Uterine smooth muscle cell (primary cell): ENCODE data around the gene ANKRD45. TPM values are rescaled to one million over a fixed set of nuclear protein-coding genes. Genes with fewer than 3 reads are reported as not detected.

ENCODE experiments used
- total RNA-seq: library from RNA; depleted of rRNA; stranded (reverse); fragments of >200 nt; gene quantifications from 2 replicates; pipeline ENCODE4 v1.2.3, GENCODE V29; 2014

Gene ANKRD45, protein sequence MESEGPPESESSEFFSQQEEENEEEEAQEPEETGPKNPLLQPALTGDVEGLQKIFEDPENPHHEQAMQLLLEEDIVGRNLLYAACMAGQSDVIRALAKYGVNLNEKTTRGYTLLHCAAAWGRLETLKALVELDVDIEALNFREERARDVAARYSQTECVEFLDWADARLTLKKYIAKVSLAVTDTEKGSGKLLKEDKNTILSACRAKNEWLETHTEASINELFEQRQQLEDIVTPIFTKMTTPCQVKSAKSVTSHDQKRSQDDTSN
- total RNA-seq: under 0.01 and 1.1 TPM in 2 replicates

DNA sequence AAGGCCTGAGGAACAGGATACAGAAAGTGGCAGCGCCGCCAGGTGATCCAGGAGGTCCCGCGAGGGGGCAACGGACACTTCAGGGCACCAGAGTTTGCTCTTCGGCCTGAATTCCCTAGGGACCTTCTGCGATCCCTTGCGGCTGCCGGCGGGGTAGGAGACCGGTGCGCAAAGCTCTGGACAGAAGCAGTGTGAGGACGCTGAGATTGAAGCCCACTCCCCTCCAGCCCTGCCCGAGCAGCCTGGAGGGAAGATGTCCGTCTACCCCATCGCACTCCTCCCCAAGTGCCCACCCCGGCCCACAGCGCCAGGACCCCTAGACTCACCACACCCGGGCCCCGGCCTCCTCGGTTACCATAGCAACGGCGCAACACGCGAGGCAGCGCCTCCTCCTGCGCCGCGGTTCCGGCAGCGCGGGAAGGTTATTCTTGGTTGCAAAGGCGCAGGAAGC is at the start of gene ANKRD45:
ANKRD45 (minus strand) TSS at position 361 of the 451 bp plus-strand sequence. CDS start 10,433 bp downstream, outside the sequence.

DNA sequence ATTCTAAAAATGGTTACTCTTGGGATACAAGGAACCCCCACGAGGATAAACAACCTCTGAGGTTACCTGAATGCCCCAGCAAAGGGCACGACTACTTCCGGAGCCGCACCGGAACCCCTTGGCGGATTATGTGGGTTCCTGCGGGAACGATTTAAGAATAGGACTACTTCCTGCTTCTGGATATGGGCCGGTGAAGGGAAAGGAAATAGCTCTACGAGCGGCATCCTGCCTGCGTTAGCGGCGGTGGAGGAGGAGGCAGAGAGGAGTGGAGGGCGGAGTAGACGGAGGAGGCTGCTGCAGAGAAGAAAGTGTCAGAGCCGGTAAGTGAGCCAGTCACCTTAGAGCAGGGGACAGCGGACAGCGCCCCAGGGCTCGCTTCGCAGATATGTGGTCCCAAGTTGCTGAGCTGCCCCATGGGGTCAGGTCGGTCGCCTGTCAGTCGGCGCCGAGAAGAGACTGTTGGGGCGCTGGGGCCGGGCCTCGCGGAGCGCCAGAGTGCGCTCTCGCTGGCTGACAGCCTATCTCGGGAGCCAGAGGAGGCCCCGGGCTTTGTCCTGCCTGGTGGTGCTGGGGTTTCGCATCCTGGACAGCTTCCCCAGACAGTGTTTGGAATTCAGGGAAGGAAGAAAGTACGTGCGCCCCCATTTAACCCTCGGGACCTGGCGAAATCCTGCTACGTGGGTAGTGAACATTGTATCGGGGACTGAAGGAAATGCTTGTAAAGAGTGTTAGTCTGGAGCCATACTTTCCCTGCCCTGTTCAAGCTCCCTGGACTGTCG is 45.3 kb upstream of the ANKRD45 start, which contains the start of gene KLHL20:
KLHL20 (plus strand) TSS at position 223 of the 779 bp plus-strand sequence. CDS start 1,063 bp downstream, outside the sequence.

DNA sequence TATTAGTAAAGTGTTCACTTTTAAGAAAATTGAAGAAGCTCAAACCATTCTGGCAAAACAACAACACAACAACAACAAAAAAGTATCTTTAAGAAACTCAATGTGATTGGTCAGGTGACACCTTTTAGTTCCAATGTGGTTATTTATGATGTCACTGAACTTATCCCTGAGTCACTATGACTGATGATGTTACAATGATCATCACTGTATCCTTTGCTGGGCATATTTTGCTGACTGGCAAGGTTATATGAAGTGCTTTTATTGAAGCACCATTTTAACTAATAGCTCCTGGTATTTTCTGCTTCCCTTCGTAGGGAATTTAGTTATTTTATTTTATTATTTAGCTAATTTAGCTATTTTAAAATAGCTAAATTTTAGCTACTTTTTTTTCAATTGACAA is 34.5 kb downstream of the ANKRD45 start, which contains the start of gene TEX50:
TEX50 (plus strand) TSS at position 223 of the 400 bp plus-strand sequence. CDS start 184 bp downstream, outside the sequence.

DNA sequence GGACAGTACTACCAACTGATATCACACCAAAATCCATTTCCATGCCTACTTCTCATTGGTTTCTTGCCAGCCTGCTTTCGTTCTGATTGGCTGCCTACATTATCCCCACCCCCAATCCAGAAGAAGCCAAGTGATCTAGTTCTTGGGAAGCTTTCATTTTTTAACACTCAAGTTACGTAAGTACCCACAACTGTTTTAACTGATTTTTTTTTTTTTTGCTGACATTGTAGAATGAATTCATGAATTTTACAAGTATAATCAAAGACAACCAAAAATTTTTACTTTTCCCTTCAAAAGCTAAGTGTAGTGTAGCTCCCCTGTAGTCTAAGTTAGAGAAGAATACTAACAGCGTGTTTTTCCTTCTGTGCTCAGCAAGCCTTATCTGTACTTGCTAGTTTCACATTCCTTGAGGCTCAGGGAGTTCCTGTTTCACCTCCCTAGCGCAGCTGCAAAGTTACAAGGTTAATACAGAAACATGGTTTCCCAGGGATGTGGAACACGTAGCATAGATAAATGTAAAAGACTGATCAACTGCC is 66.5 kb downstream of the ANKRD45 start, which contains the start of gene SLC9C2:
SLC9C2 (minus strand) TSS at position 17 of the 536 bp plus-strand sequence. CDS start 1,296 bp downstream, outside the sequence.

Other genes with a start within 250 kb of the ANKRD45 start
- gene PRDX6, start 192.5 kb downstream of the ANKRD45 start, total RNA-seq: 275 and 327 TPM in 2 replicates
- gene SLC9C2, start 66.8 kb downstream of the ANKRD45 start, total RNA-seq: not detected in 2 replicates
- gene TEX50, start 34.5 kb downstream of the ANKRD45 start, total RNA-seq: not detected in 2 replicates
- 40.1 and 40.7 TPM in 2 replicates for gene KLHL20, start 45.1 kb upstream of the ANKRD45 start, total RNA-seq
- gene DARS2, start 154.8 kb upstream of the ANKRD45 start, total RNA-seq: 19.4 and 29.4 TPM in 2 replicates
- 15.6 and 34.6 TPM in 2 replicates for gene CENPL, start 155.0 kb upstream of the ANKRD45 start, total RNA-seq
- gene GAS5, start 198.1 kb upstream of the ANKRD45 start, total RNA-seq: 531 and 643 TPM in 2 replicates
- gene ZBTB37, start 198.5 kb upstream of the ANKRD45 start, total RNA-seq: 8.9 and 9.8 TPM in 2 replicates
- 0.12 TPM in 1 of 2 replicates, not detected in the other for gene SERPINC1, start 247.5 kb upstream of the ANKRD45 start, total RNA-seq